Transverse colon (tissue), 4 donors: ENCODE results near the gene KLHDC4.

ENCODE experiments used
- EP300 ChIP-seq: sonication (generic); formaldehyde crosslinking; IDR thresholded peaks from one replicate; pipeline ENCODE4 v1.6.1; 2017; ENCODE audit warnings: antibody characterized with exemption, low read depth
- POLR2A ChIP-seq: fragments of 450-650 bp; IDR thresholded peaks from one replicate; pipeline ENCODE4 v1.6.1; 2016; ENCODE audit warnings: antibody characterized with exemption, mild to moderate bottlenecking, moderate library complexity
- POLR2AphosphoS5 ChIP-seq, 3 donors: sonication (generic); formaldehyde crosslinking; IDR thresholded peaks; one replicate each; pipeline ENCODE4 v1.6.1; 2016; ENCODE audit warnings: antibody characterized with exemption in 3 of 3
- TF ChIP-seq, protein P1 (sequence below), 5 experiments: fragments of 200-600 bp in 3 of 5; fragments of 450-650 bp in 2 of 5; sonication (generic) in 3 of 5; IDR thresholded peaks; 1 replicate in 2 of 5; 2 replicates in 3 of 5; pipeline ENCODE4 v1.5.1; 2016 to 2017; ENCODE audit warnings: antibody characterized with exemption in 5 of 5, inconsistent platforms in 3 of 5, mild to moderate bottlenecking in 2 of 5, moderate library complexity in 1 of 5

- TF ChIP-seq, protein P1, sequence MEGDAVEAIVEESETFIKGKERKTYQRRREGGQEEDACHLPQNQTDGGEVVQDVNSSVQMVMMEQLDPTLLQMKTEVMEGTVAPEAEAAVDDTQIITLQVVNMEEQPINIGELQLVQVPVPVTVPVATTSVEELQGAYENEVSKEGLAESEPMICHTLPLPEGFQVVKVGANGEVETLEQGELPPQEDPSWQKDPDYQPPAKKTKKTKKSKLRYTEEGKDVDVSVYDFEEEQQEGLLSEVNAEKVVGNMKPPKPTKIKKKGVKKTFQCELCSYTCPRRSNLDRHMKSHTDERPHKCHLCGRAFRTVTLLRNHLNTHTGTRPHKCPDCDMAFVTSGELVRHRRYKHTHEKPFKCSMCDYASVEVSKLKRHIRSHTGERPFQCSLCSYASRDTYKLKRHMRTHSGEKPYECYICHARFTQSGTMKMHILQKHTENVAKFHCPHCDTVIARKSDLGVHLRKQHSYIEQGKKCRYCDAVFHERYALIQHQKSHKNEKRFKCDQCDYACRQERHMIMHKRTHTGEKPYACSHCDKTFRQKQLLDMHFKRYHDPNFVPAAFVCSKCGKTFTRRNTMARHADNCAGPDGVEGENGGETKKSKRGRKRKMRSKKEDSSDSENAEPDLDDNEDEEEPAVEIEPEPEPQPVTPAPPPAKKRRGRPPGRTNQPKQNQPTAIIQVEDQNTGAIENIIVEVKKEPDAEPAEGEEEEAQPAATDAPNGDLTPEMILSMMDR (IDR thresholded peaks at IDR 0.05) = no peak
- TF ChIP-seq EP300 (no peak), POLR2AphosphoS5 (IDR thresholded peaks at IDR 0.05) (no peak), POLR2A (no peak)
These were observed 29.8 kb downstream of the KLHDC4 start for GRCh38 chr16:87736008-87736382.
